CD4-positive, alpha-beta T cell treated with Interleukin-21 for 1 hour (primary cell): ENCODE measurements around the gene SPATA31C1.
A peak's percentile ranks its signal among the peaks of the same experiment; 100 is the strongest.

ENCODE experiments used
- DNase-seq: peaks from one replicate; pipeline ENCODE4 v3.0.0-alpha.2; 2020

The SPATA31C1 gene

GRCh38 chr9:87944096-87944495, 26.3 kb downstream of the SPATA31C1 start:
- DNase-seq: no peak

- no peak for DNase-seq
These were observed 26.9 kb downstream of the SPATA31C1 start for GRCh38 chr9:87944682-87945081.

GRCh38 chr9:87950296-87950695, 32.5 kb downstream of the SPATA31C1 start:
- no peak for DNase-seq

- peak; percentile 19 for DNase-seq
These were observed 33.2 kb downstream of the SPATA31C1 start for GRCh38 chr9:87950765-87951488.

GRCh38 chr9:87954230-87954629, 36.5 kb downstream of the SPATA31C1 start:
- DNase-seq: no peak

GRCh38 chr9:87957839-87958238, 40.1 kb downstream of the SPATA31C1 start:
- DNase-seq: no peak

GRCh38 chr9:87958591-87958990, 40.8 kb downstream of the SPATA31C1 start:
- no peak for DNase-seq

GRCh38 chr9:87959916-87960581, 42.3 kb downstream of the SPATA31C1 start:
- DNase-seq: no peak

- no peak for DNase-seq
These were observed 46.0 kb downstream of the SPATA31C1 start for GRCh38 chr9:87963770-87964169.

- no peak for DNase-seq
These were observed 47.1 kb downstream of the SPATA31C1 start for GRCh38 chr9:87964826-87965225.

GRCh38 chr9:87968155-87968554, 50.4 kb downstream of the SPATA31C1 start:
- no peak for DNase-seq

- DNase-seq: no peak
These were observed 52.8 kb downstream of the SPATA31C1 start for GRCh38 chr9:87970602-87971001.

GRCh38 chr9:87973122-87973521, 55.4 kb downstream of the SPATA31C1 start:
- no peak for DNase-seq
